ENCODE measurements around the gene RFX6. TPM values are rescaled to one million over a fixed set of nuclear protein-coding genes. Genes with fewer than 3 reads are reported as not detected.

Gene RFX6
- total RNA-seq, 1 experiment from 2014 or later = not detected

- H2BK15ac ChIP-seq (ENCODE audit: low read depth, low read length) = no peak overlapping the region
- H4K5ac ChIP-seq (ENCODE audit: insufficient read length, low read depth, low read length) = no peak overlapping the region
- no peak overlapping the region for H2BK120ac ChIP-seq (ENCODE audit: low read depth, low read length, poor library complexity, severe bottlenecking)
- H3K79me2 ChIP-seq (ENCODE audit: insufficient read depth, low read length) = 0 out of 2 replicates have a peak, but pooled peaks cover 2% of the 10 kb centered on the region
- H3K4me2 ChIP-seq (ENCODE audit: insufficient read depth, insufficient read length, low read length) = no peak overlapping the region
- no peak overlapping the region for H3K56ac ChIP-seq (ENCODE audit: insufficient read length, low read depth, low read length)
- no peak overlapping the region for H2BK12ac ChIP-seq (ENCODE audit: insufficient read length, low read depth, low read length)
- H3K23ac ChIP-seq (ENCODE audit: insufficient read length, low read depth, low read length) = no peak overlapping the region
- no peak overlapping the region for H3K27ac ChIP-seq (ENCODE audit: insufficient read length, low read depth, low read length)
- H3K9ac ChIP-seq (ENCODE audit: extremely low read depth, insufficient read length, low read length) = no peak overlapping the region
- H2BK5ac ChIP-seq (ENCODE audit: insufficient read length, low read length) = no peak overlapping the region
- no peaks in the 10 kb centered on the region for H3K4me1 ChIP-seq (ENCODE audit: insufficient read depth, low read length)
- H3K18ac ChIP-seq (ENCODE audit: insufficient read length, low read depth, low read length) = no peak overlapping the region
- Mint-ChIP-seq H3K4me1 (no peaks in the 10 kb centered on the region), H3K36me3 (ENCODE audit: insufficient read depth in 1 of 3, low read depth in 3 of 3) (no peaks in the 10 kb centered on the region), H3K27me3 (ENCODE audit: low read depth) (peaks cover 1% of the 10 kb centered on the region; the same call in 1 of the 2 replicates), H3K27ac (no peak overlapping the region), H3K9me3 (no peaks in the 10 kb centered on the region), H3K4me3 (no peak overlapping the region)
- no CpG with 5 or more reads among the region's 1 CpG for WGBS (ENCODE audit: extremely low coverage, insufficient read length, low lambda C conversion rate)
- DNase-seq = no peak
- no peak overlapping the region for H2BK20ac ChIP-seq (ENCODE audit: low read depth, low read length, poor library complexity, severe bottlenecking)
- H3T11ph ChIP-seq (ENCODE audit: low read length) = no peak overlapping the region
- H3K14ac ChIP-seq (ENCODE audit: insufficient read depth, low read length) = no peak overlapping the region
- H2AK5ac ChIP-seq (ENCODE audit: insufficient read length, low read length) = no peak overlapping the region
- H3K4ac ChIP-seq (ENCODE audit: low read depth, low read length) = no peak overlapping the region
- H3K79me1 ChIP-seq (ENCODE audit: insufficient read depth, low read depth, low read length, poor library complexity, severe bottlenecking) = no peaks in the 10 kb centered on the region
- H4K20me1 ChIP-seq (ENCODE audit: control insufficient read depth, insufficient read depth, insufficient read length) = no peaks in the 10 kb centered on the region
- H3K9me3 ChIP-seq (ENCODE audit: control insufficient read depth, low read depth, low read length) = no peaks in the 10 kb centered on the region
- no peaks in the 10 kb centered on the region for H3K27me3 ChIP-seq (ENCODE audit: insufficient read depth, low read length)
- no peak overlapping the region for H2AFZ ChIP-seq (ENCODE audit: low read length)
- H3K23me2 ChIP-seq (ENCODE audit: insufficient read length, low read depth, low read length, poor library complexity, severe bottlenecking) = no peaks in the 10 kb centered on the region
- no peak overlapping the region for H4K8ac ChIP-seq (replicated peaks; ENCODE audit: insufficient read length, low read depth, low read length)
- no peak for TF ChIP-seq CTCF (conservative IDR thresholded peaks at IDR 0.05)
- no peak overlapping the region for H4K91ac ChIP-seq (ENCODE audit: insufficient read length, low read depth, low read length)
Measured at GRCh38 chr6:116894669-116895068, 17.6 kb downstream of the RFX6 start.

Data from H9 (cell line).